ENCODE measurements around the gene DUSP8. TPM values are rescaled to one million over a fixed set of nuclear protein-coding genes. Genes with fewer than 3 reads are reported as not detected.

Gene DUSP8
- total and polyA plus RNA-seq, 12 donors, result 5.9 to 53.5 (median 18.9) TPM

- TF ChIP-seq CTCF (IDR thresholded peaks at IDR 0.05), result no peak
- intact Hi-C loops (cut with DNase I), result loop anchor here in 1 of 10 donors (10.0 kb wide), 1 partner anchor 217 kb away; the partner anchor contains the start of gene TOLLIP
- Histone ChIP-seq H3K4me3 (no peak overlapping the region), H3K4me1 (peaks cover 14 to 97% (median 59%) of the 10 kb centered on the region in 9 donors), H3K36me3 (peaks cover 0 to 3% (median 0%) of the 10 kb centered on the region in 9 donors), H3K9me3 (no peaks in the 10 kb centered on the region), H3K27me3 (no peaks in the 10 kb centered on the region), H3K27ac (peak overlapping the region in 1 of 10 donors; percentile 43)
- ATAC-seq (no peak), DNase-seq (no peak)
- 84 to 89% methylated on average over 21 of the region's 21 CpGs for WGBS, 2 donors
These were observed 50.5 kb downstream of the DUSP8 start for GRCh38 chr11:1521382-1522080.

- peak; percentile 0 to 49 for DNase-seq
- no peak overlapping the region for H3K4me3 ChIP-seq
- no peaks in the 10 kb centered on the region for H3K27me3 ChIP-seq
- H3K9me3 ChIP-seq, result no peaks in the 10 kb centered on the region
- H3K36me3 ChIP-seq, result peaks cover 0 to 3% (median 0%) of the 10 kb centered on the region in 9 donors
- peaks cover 16 to 98% (median 62%) of the 10 kb centered on the region in 9 donors for H3K4me1 ChIP-seq
- 23% methylated on average over 19 of the region's 19 CpGs for WGBS, 2 donors
- peak in 1 of 9 donors; percentile 11 for TF ChIP-seq CTCF (IDR thresholded peaks at IDR 0.05)
- intact Hi-C loops (cut with DNase I), result loop anchor here in 1 of 10 donors (10.0 kb wide), 1 partner anchor 216 kb away; the partner anchor contains the start of gene TOLLIP
- peak overlapping the region in 1 of 10 donors; percentile 43 for H3K27ac ChIP-seq
- peak in 7 of 8 donors; percentile 35 to 64 (median 57) for ATAC-seq
These were observed 51.3 kb downstream of the DUSP8 start for GRCh38 chr11:1520663-1521267.

GRCh38 chr11:1520209-1520662 is 51.8 kb downstream of the DUSP8 start:
- no peaks in the 10 kb centered on the region for H3K27me3 ChIP-seq
- intact Hi-C loops (cut with DNase I), result loop anchor here in 1 of 10 donors (10.0 kb wide), 1 partner anchor 215 kb away; the partner anchor contains the start of gene TOLLIP
- no peaks in the 10 kb centered on the region for H3K9me3 ChIP-seq
- WGBS, 2 donors, result 61 to 67% methylated on average over 13 of the region's 13 CpGs
- H3K4me1 ChIP-seq, result peaks cover 21 to 98% (median 68%) of the 10 kb centered on the region in 9 donors
- DNase-seq, result peak in 1 of 2 donors; percentile 23
- H3K4me3 ChIP-seq, result no peak overlapping the region
- TF ChIP-seq CTCF (IDR thresholded peaks at IDR 0.05), result no peak
- no peak overlapping the region for H3K27ac ChIP-seq
- peaks cover 0 to 3% (median 0%) of the 10 kb centered on the region in 9 donors for H3K36me3 ChIP-seq
- peak in 1 of 8 donors; percentile 14 for ATAC-seq

Measured in heart right ventricle (tissue), 16 donors.